ENCODE measurements around the gene CCNDBP1.

- TF ChIP-seq REST (IDR thresholded peaks at IDR 0.05; ENCODE audit: insufficient replicate concordance, low read depth) (no peak), CTCF (IDR thresholded peaks at IDR 0.05; ENCODE audit: insufficient read depth, low read length) (no peak)
Measured at GRCh38 chr15:43237842-43238470, 52.8 kb downstream of the CCNDBP1 start.

Measured in HL-60 (cell line).